ENCODE measurements around the gene COL19A1.
A peak's percentile ranks its signal among the peaks of the same experiment; 100 is the strongest.
"Not testable (repeated sequence)": the region's sequence is repeated elsewhere in the genome, so short reads cannot be mapped to it uniquely, and the experiment has no call there.

Gene COL19A1

GRCh38 chr6:69976591-69977090 lies 110.3 kb downstream of the COL19A1 start:
- Histone ChIP-seq H3K4me1 (peaks cover 18% of the 10 kb centered on the region), H3K36me3 (replicated peaks) (no peaks in the 10 kb centered on the region), H3K27me3 (ENCODE audit: low read depth) (no peaks in the 10 kb centered on the region), H3K4me3 (no peak overlapping the region), H3K9me3 (no peaks in the 10 kb centered on the region)
- DNase-seq (ENCODE audit: low spot score in 2 of 2) = no peak
- in situ Hi-C loops (cut with MboI; ENCODE audit: low sequenced_read_pairs) = no loop called here

- Histone ChIP-seq H3K36me3 (replicated peaks) (no peaks in the 10 kb centered on the region), H3K4me3 (no peak overlapping the region), H3K27me3 (ENCODE audit: low read depth) (no peaks in the 10 kb centered on the region), H3K9me3 (no peaks in the 10 kb centered on the region), H3K4me1 (peaks cover 11% of the 10 kb centered on the region)
- in situ Hi-C loops (cut with MboI; ENCODE audit: low sequenced_read_pairs) = no loop called here
- peak; percentile 56 to 78 for DNase-seq (ENCODE audit: low spot score in 2 of 2)
These were observed 114.3 kb downstream of the COL19A1 start for GRCh38 chr6:69980624-69981023.

- peaks cover 21% of the 10 kb centered on the region for H3K4me1 ChIP-seq
- H3K9me3 ChIP-seq = no peaks in the 10 kb centered on the region
- in situ Hi-C loops (cut with MboI; ENCODE audit: low sequenced_read_pairs) = no loop called here
- no peak overlapping the region for H3K4me3 ChIP-seq
- DNase-seq (ENCODE audit: low spot score in 2 of 2) = no peak
- no peaks in the 10 kb centered on the region for H3K27me3 ChIP-seq (ENCODE audit: low read depth)
- no peaks in the 10 kb centered on the region for H3K36me3 ChIP-seq (replicated peaks)
These were observed 118.2 kb downstream of the COL19A1 start for GRCh38 chr6:69984506-69984905.

GRCh38 chr6:69985180-69985579 lies 118.8 kb downstream of the COL19A1 start:
- H3K4me3 ChIP-seq = no peak overlapping the region
- H3K9me3 ChIP-seq = no peaks in the 10 kb centered on the region
- DNase-seq (ENCODE audit: low spot score in 2 of 2) = no peak
- no peaks in the 10 kb centered on the region for H3K36me3 ChIP-seq (replicated peaks)
- H3K27me3 ChIP-seq (ENCODE audit: low read depth) = no peaks in the 10 kb centered on the region
- peaks cover 18% of the 10 kb centered on the region for H3K4me1 ChIP-seq
- in situ Hi-C loops (cut with MboI; ENCODE audit: low sequenced_read_pairs) = no loop called here

GRCh38 chr6:69987550-69987949 lies 121.2 kb downstream of the COL19A1 start:
- DNase-seq (ENCODE audit: low spot score in 2 of 2) = no peak
- Histone ChIP-seq H3K9me3 (no peaks in the 10 kb centered on the region), H3K27me3 (ENCODE audit: low read depth) (no peaks in the 10 kb centered on the region), H3K36me3 (replicated peaks) (no peaks in the 10 kb centered on the region), H3K4me3 (no peak overlapping the region), H3K4me1 (peaks cover 9% of the 10 kb centered on the region)
- in situ Hi-C loops (cut with MboI; ENCODE audit: low sequenced_read_pairs) = no loop called here

GRCh38 chr6:69988458-69989126 lies 122.2 kb downstream of the COL19A1 start:
- no peak for DNase-seq (ENCODE audit: low spot score in 2 of 2)
- no peaks in the 10 kb centered on the region for H3K27me3 ChIP-seq (ENCODE audit: low read depth)
- H3K4me3 ChIP-seq = no peak overlapping the region
- no peaks in the 10 kb centered on the region for H3K36me3 ChIP-seq (replicated peaks)
- no peaks in the 10 kb centered on the region for H3K9me3 ChIP-seq
- peaks cover 9% of the 10 kb centered on the region for H3K4me1 ChIP-seq
- in situ Hi-C loops (cut with MboI; ENCODE audit: low sequenced_read_pairs) = no loop called here

- no peak for DNase-seq (ENCODE audit: low spot score in 2 of 2)
- Histone ChIP-seq H3K4me1 (no peaks in the 10 kb centered on the region), H3K27me3 (ENCODE audit: low read depth) (no peaks in the 10 kb centered on the region), H3K4me3 (no peak overlapping the region), H3K36me3 (replicated peaks) (no peaks in the 10 kb centered on the region), H3K9me3 (no peaks in the 10 kb centered on the region)
- in situ Hi-C loops (cut with MboI; ENCODE audit: low sequenced_read_pairs) = no loop called here
These were observed 127.9 kb downstream of the COL19A1 start for GRCh38 chr6:69994251-69994650.

GRCh38 chr6:70008189-70008588 lies 141.8 kb downstream of the COL19A1 start:
- no peaks in the 10 kb centered on the region for H3K4me1 ChIP-seq
- DNase-seq (ENCODE audit: low spot score in 2 of 2) = no peak
- no peaks in the 10 kb centered on the region for H3K36me3 ChIP-seq (replicated peaks)
- no peaks in the 10 kb centered on the region for H3K27me3 ChIP-seq (ENCODE audit: low read depth)
- in situ Hi-C loops (cut with MboI; ENCODE audit: low sequenced_read_pairs) = no loop called here
- H3K4me3 ChIP-seq = no peak overlapping the region
- H3K9me3 ChIP-seq = peaks cover 3% of the 10 kb centered on the region

GRCh38 chr6:70010339-70010738 lies 144.0 kb downstream of the COL19A1 start:
- H3K27me3 ChIP-seq (ENCODE audit: low read depth); H3K36me3 ChIP-seq (replicated peaks); H3K4me3 ChIP-seq; H3K4me1 ChIP-seq; H3K9me3 ChIP-seq; in situ Hi-C loops (cut with MboI; ENCODE audit: low sequenced_read_pairs); DNase-seq (ENCODE audit: low spot score in 2 of 2): not testable (repeated sequence)

- peaks cover 16% of the 10 kb centered on the region for H3K4me1 ChIP-seq
- H3K4me3 ChIP-seq; DNase-seq (ENCODE audit: low spot score in 2 of 2); H3K9me3 ChIP-seq; H3K27me3 ChIP-seq (ENCODE audit: low read depth); in situ Hi-C loops (cut with MboI; ENCODE audit: low sequenced_read_pairs); H3K36me3 ChIP-seq (replicated peaks): not testable (repeated sequence)
These were observed 156.8 kb downstream of the COL19A1 start for GRCh38 chr6:70023201-70023600.

- Histone ChIP-seq H3K4me1 (peaks cover 27% of the 10 kb centered on the region), H3K9me3 (no peaks in the 10 kb centered on the region), H3K36me3 (replicated peaks) (no peaks in the 10 kb centered on the region), H3K4me3 (no peak overlapping the region), H3K27me3 (ENCODE audit: low read depth) (no peaks in the 10 kb centered on the region)
- in situ Hi-C loops (cut with MboI; ENCODE audit: low sequenced_read_pairs) = no loop called here
- peak; percentile 77 to 99 for DNase-seq (ENCODE audit: low spot score in 2 of 2)
These were observed 161.9 kb downstream of the COL19A1 start for GRCh38 chr6:70028246-70028645.

- Histone ChIP-seq H3K4me1 (peaks cover 30% of the 10 kb centered on the region), H3K4me3 (no peak overlapping the region), H3K36me3 (replicated peaks) (no peaks in the 10 kb centered on the region), H3K27me3 (ENCODE audit: low read depth) (no peaks in the 10 kb centered on the region), H3K9me3 (no peaks in the 10 kb centered on the region)
- no peak for DNase-seq (ENCODE audit: low spot score in 2 of 2)
- in situ Hi-C loops (cut with MboI; ENCODE audit: low sequenced_read_pairs) = no loop called here
These were observed 162.6 kb downstream of the COL19A1 start for GRCh38 chr6:70028926-70029325.

- Histone ChIP-seq H3K4me3 (no peak overlapping the region), H3K4me1 (peaks cover 21% of the 10 kb centered on the region), H3K36me3 (replicated peaks) (no peaks in the 10 kb centered on the region), H3K9me3 (no peaks in the 10 kb centered on the region), H3K27me3 (ENCODE audit: low read depth) (no peaks in the 10 kb centered on the region)
- no peak for DNase-seq (ENCODE audit: low spot score in 2 of 2)
- in situ Hi-C loops (cut with MboI; ENCODE audit: low sequenced_read_pairs) = no loop called here
These were observed 167.4 kb downstream of the COL19A1 start for GRCh38 chr6:70033781-70034180.

GRCh38 chr6:70037445-70037844 lies 171.1 kb downstream of the COL19A1 start:
- Histone ChIP-seq H3K27me3 (ENCODE audit: low read depth) (no peaks in the 10 kb centered on the region), H3K4me3 (no peak overlapping the region)
- in situ Hi-C loops (cut with MboI; ENCODE audit: low sequenced_read_pairs) = no loop called here

GRCh38 chr6:70040766-70041165 lies 174.4 kb downstream of the COL19A1 start:
- in situ Hi-C loops (cut with MboI; ENCODE audit: low sequenced_read_pairs) = no loop called here
- Histone ChIP-seq H3K27me3 (ENCODE audit: low read depth) (no peaks in the 10 kb centered on the region), H3K4me1 (no peaks in the 10 kb centered on the region; the same call in 1 of the 2 replicates)

More at GRCh38 chr6:70037445-70037844, 171.1 kb downstream of the COL19A1 start:
- H3K4me1 ChIP-seq = peaks cover 14% of the 10 kb centered on the region
- no peaks in the 10 kb centered on the region for H3K9me3 ChIP-seq
- no peak for DNase-seq (ENCODE audit: low spot score in 2 of 2)
- no peaks in the 10 kb centered on the region for H3K36me3 ChIP-seq (replicated peaks)

More at GRCh38 chr6:70040766-70041165, 174.4 kb downstream of the COL19A1 start:
- no peak for DNase-seq (ENCODE audit: low spot score in 2 of 2)
- H3K4me3 ChIP-seq = no peak overlapping the region
- H3K36me3 ChIP-seq (replicated peaks) = no peaks in the 10 kb centered on the region
- no peaks in the 10 kb centered on the region; the same call in none of the 2 replicates for H3K9me3 ChIP-seq

All from HAP-1 (cell line).